GM13976 (cell line): ENCODE results near the gene UNC5B.
A peak's percentile ranks its signal among the peaks of the same experiment; 100 is the strongest.

Source experiments
- DNase-seq: peaks from one replicate; pipeline ENCODE4 v3.0.0; 2012; ENCODE audit warnings: low spot score
- CTCF ChIP-seq: IDR thresholded peaks from 2 replicates; pipeline ENCODE4 v1.5.1; 2012; ENCODE audit warnings: borderline replicate concordance, mild to moderate bottlenecking; ENCODE audit not compliant: insufficient read depth; ENCODE audit errors: extremely low read depth, missing control alignments, control extremely low read depth
- in situ Hi-C: fragments of 300-500 bp; cut with MboI; formaldehyde crosslinking; loops from one replicate; pipeline ENCODE4 v1.12.0; 2022; ENCODE audit warnings: low sequenced_read_pairs, mixed read lengths, inconsistent platforms; ENCODE audit not compliant: unreplicated experiment

UNC5B gene

GRCh38 chr10:71308244-71308643, 95.9 kb downstream of the UNC5B start:
- in situ Hi-C loops: no loop called here
- DNase-seq: no peak
- TF ChIP-seq CTCF: no peak

GRCh38 chr10:71308985-71309384, 96.6 kb downstream of the UNC5B start:
- no peak for DNase-seq
- no peak for TF ChIP-seq CTCF
- in situ Hi-C loops: no loop called here

GRCh38 chr10:71309919-71310318, 97.5 kb downstream of the UNC5B start:
- in situ Hi-C loops: loop anchor here (5.0 to 10.0 kb wide), 2 partner anchors 262 to 395 kb away; no protein-coding TSS in a partner anchor
- TF ChIP-seq CTCF: no peak
- DNase-seq: no peak

- TF ChIP-seq CTCF: no peak
- in situ Hi-C loops: loop anchor here (5.0 to 10.0 kb wide), 2 partner anchors 260 to 393 kb away; no protein-coding TSS in a partner anchor
Measured at GRCh38 chr10:71312220-71312619, 99.8 kb downstream of the UNC5B start.

GRCh38 chr10:71312811-71313789, 100.7 kb downstream of the UNC5B start:
- in situ Hi-C loops: loop anchor here (5.0 to 10.0 kb wide), 2 partner anchors 259 to 392 kb away; no protein-coding TSS in a partner anchor
- TF ChIP-seq CTCF: no peak
- DNase-seq: no peak

More at GRCh38 chr10:71312220-71312619, 99.8 kb downstream of the UNC5B start:
- no peak for DNase-seq

GRCh38 chr10:71314028-71314693, 101.8 kb downstream of the UNC5B start:
- peak; percentile 86 for DNase-seq
- peak; percentile 76 for TF ChIP-seq CTCF
- in situ Hi-C loops: loop anchor here (5.0 to 10.0 kb wide), 2 partner anchors 258 to 391 kb away; no protein-coding TSS in a partner anchor
